Activated CD4-positive, alpha-beta T cell treated with anti-CD3 and anti-CD28 coated beads, Interleukin-2, amount 10 ng/mL, durations not matched to agents 24 days and 14 days (primary cell): ENCODE results near the gene LRRC43. TPM values are rescaled to one million over a fixed set of nuclear protein-coding genes. Genes with fewer than 3 reads are reported as not detected.
"Not testable (repeated sequence)": the region's sequence is repeated elsewhere in the genome, so short reads cannot be mapped to it uniquely, and the experiment has no call there.

ENCODE experiments used
- DNase-seq: peaks from one replicate; pipeline ENCODE4 v3.0.0; 2022
- H3K27ac Mint-ChIP-seq: one replicate; pipeline ENCODE4 v1.8.0; 2022; ENCODE audit warnings: mild to moderate bottlenecking, mixed read lengths
- H3K27me3 Mint-ChIP-seq: one replicate; pipeline ENCODE4 v1.8.0; 2022; ENCODE audit warnings: mixed read lengths
- H3K36me3 Mint-ChIP-seq: one replicate; pipeline ENCODE4 v1.8.0; 2022; ENCODE audit warnings: low read depth, mild to moderate bottlenecking, mixed read lengths
- H3K4me1 Mint-ChIP-seq: one replicate; pipeline ENCODE4 v1.8.0; 2021; ENCODE audit warnings: mixed read lengths
- H3K4me3 Mint-ChIP-seq: one replicate; pipeline ENCODE4 v1.8.0; 2022; ENCODE audit warnings: mild to moderate bottlenecking, moderate library complexity, mixed read lengths
- H3K9me3 Mint-ChIP-seq: one replicate; pipeline ENCODE4 v1.8.0; 2021; ENCODE audit warnings: mixed read lengths
- intact Hi-C: fragments of 100-400 bp; cut with micrococcal nuclease; formaldehyde crosslinking; loops from one replicate; pipeline ENCODE4 v1.15.1; 2023
- total RNA-seq: library from RNA; stranded (reverse); gene quantifications from 2 replicates; pipeline ENCODE4 v1.2.3, GENCODE V29; 2022

The LRRC43 gene
- total RNA-seq, 1 donor from 2014 or later: 0.33 TPM

DNA sequence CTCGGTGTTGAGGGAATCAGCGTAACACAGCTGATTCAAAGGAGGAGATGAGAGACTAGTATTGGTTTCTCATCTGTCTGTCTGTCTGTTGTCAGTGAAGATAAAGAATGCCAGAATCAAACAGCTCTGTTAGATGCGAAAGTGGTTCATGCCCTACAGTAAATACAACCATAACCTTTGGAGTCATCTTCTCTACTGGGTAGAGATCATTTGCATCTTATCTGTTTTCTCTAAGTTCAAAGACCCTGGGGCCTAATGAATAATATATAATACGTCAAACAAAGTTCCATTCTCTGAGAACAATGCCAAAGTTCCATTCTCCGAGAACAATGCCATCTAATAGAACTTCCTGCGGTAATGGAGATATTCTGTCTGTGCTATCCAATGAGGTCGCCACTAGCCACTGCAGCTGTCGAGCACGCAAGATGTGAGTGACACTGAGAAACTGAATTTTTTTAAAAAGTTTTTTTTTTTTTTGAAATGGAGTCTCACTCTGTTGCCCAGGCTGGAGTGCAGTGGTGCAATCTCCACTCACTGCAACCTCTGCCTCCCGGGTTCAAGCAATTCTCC is 15.5 kb upstream of the LRRC43 start:
- H3K4me1 Mint-ChIP-seq: peaks cover 11% of the 10 kb centered on the region
- no peaks in the 10 kb centered on the region for H3K9me3 Mint-ChIP-seq
- H3K27ac Mint-ChIP-seq: peak overlapping the region; percentile 34
- peaks cover 7% of the 10 kb centered on the region for H3K27me3 Mint-ChIP-seq
- intact Hi-C loops: loop anchor here (2.0 kb wide), 1 partner anchor 15 kb away; the partner anchor contains the start of gene LRRC43
- H3K36me3 Mint-ChIP-seq: no peaks in the 10 kb centered on the region
- H3K4me3 Mint-ChIP-seq: no peak overlapping the region
- no peak for DNase-seq

DNA sequence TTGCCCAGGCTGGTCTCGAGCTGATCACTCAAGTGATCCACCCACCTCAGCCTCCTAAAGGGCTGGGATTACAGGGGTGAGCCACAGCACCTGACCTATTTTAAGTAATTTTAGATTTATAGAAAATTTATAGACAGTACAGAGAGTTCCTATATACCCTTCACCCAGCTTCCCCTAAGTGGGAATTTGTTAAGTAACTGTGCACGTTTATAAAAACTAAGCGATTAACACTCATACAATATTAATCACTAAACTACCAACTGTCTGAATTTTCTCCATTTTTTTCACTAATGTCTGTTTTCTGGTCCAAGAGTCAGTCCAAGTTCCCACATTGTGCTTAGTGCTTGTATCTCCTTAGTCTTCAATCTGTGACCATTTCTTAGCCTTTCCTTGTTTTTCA is 14.4 kb upstream of the LRRC43 start:
- Mint-ChIP-seq H3K27ac (no peak overlapping the region), H3K9me3 (no peaks in the 10 kb centered on the region), H3K4me1 (peaks cover 9% of the 10 kb centered on the region), H3K4me3 (no peak overlapping the region), H3K27me3 (peaks cover 7% of the 10 kb centered on the region), H3K36me3 (no peaks in the 10 kb centered on the region)
- no peak for DNase-seq
- intact Hi-C loops: no loop called here

DNA sequence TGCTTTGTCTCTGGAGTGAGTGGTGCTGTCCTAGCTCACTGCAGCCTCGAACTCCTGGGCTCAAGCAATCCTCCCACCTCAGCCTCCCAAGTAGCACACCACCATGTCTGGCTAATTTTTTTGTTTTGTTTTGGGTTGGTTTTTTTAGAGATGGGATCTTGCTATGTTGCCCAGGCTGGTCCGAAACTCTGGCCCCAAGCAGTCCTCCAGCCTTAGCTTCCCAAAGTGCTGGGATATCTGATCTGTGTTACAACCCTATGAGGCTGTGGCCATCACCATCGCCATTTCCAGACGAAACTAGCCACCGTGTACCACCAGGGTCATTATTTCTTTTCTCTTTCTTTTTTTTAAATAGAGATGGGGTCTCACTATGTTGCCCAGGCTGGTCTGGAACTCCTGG is 11.5 kb upstream of the LRRC43 start:
- DNase-seq: no peak
- Mint-ChIP-seq H3K36me3 (no peaks in the 10 kb centered on the region), H3K27ac (no peak overlapping the region)

DNA sequence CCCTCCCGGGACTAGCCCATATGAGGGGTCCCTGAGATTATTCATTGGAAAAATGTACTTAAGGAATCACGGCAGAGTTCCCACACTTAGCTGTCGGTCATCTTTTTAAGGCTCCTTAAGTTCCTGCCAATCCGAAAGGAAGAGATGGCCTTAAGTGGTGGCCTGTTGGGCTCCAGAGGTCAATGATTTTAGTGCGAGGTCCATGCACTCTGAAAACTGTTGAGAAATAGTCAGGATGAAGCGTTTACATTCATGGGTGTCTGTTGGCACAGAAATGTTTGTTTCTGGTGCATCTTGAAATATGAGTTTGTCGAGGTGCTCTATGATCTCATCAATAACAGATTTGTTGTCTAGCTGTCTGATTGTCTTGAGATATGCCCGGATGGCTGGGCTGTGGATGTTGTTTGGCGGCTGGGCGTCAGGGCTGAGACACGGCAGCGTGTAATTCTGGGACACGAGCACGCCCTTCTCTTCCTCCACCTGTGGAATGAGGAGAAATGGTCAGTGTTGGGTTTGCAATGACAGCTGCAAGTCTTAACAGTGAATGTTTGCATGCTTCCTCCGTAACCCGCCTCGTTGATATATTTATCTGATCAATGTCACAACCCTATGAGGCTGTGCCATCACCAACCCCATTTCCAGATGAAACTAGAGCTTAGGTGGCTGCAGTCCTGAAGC is 10.5 kb upstream of the LRRC43 start:
- DNase-seq: no peak
- no peak overlapping the region for H3K27ac Mint-ChIP-seq

More for the DNA sequence above, 11.5 kb upstream of the LRRC43 start:
- intact Hi-C loops: no loop called here
- Mint-ChIP-seq H3K4me1 (peaks cover 9% of the 10 kb centered on the region), H3K4me3 (no peak overlapping the region), H3K9me3 (no peaks in the 10 kb centered on the region), H3K27me3 (peaks cover 7% of the 10 kb centered on the region)

DNA sequence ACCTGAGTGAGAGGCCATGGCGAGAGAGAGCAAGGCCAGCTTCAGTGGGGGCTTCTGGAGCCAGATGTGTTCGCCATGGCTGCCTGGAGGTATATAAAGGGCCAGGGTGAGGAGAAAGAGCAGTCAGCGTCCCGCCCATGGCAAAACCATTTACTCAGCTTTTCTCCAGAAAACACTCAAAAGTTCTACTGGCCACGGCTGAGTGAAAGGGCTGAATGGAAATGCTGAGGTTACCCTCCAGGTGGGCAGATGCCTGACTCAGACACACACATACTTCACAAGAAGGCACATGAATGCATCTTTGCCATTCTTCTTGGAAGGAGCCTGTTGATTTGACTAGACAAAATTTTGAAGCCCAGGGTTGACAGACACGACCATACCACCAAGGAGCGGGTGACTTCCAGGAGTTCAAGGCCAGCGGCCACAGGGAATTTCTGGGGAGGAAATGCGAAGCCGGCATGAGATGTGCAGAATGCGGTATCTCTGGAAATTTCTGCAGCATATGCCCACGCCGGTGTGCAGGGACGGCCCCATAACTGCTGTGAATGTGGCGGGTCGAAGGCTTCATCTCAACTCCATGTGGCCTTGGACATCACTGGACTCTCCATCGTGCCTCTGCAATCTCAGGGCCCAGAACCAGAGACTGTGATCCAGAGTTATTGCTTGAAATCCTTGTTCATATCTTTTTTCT is 8.6 kb upstream of the LRRC43 start, which contains the start of gene IL31:
Gene IL31 (minus strand): TSS at position 67 of the 691 bp plus-strand sequence. CDS start 49 bp downstream, at position 18.
- Mint-ChIP-seq H3K9me3 (no peaks in the 10 kb centered on the region), H3K4me1 (no peaks in the 10 kb centered on the region)

More for the DNA sequence above, 10.5 kb upstream of the LRRC43 start:
- Mint-ChIP-seq H3K4me3 (no peak overlapping the region), H3K9me3 (no peaks in the 10 kb centered on the region), H3K36me3 (no peaks in the 10 kb centered on the region), H3K4me1 (peaks cover under 1% of the 10 kb centered on the region), H3K27me3 (peaks cover 5% of the 10 kb centered on the region)
- intact Hi-C loops: no loop called here

DNA sequence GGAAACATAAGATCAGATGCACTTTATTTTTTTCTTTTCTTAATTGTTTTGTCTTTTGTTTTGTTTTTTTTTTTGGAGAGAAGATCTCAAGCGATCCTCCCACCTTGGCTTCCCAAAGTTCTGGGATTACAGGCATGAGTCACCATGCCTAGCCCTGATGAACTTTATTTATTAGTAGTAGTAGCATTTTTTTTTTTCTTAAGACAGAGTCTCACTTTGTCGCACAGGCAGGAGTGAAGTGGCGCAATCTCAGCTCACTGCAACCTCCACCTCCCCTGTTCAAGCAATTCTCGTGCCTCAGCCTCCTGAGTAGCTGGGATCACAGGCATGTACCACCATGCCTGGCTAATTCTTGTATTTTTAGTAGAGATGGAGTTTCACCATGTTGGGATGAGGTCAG is 6.5 kb upstream of the LRRC43 start:
- H3K9me3 Mint-ChIP-seq, DNase-seq, H3K27ac Mint-ChIP-seq, H3K27me3 Mint-ChIP-seq, intact Hi-C loops, H3K36me3 Mint-ChIP-seq, H3K4me3 Mint-ChIP-seq, H3K4me1 Mint-ChIP-seq: not testable (repeated sequence)

More for the DNA sequence above, 8.6 kb upstream of the LRRC43 start, which contains the start of gene IL31:
- Mint-ChIP-seq H3K4me3 (no peak within 1 kb of the TSS), H3K36me3 (no peaks in the 10 kb centered on the region), H3K27me3 (peaks cover 6% of the 10 kb centered on the region), H3K27ac (no peak within 1 kb of the TSS)
- intact Hi-C loops: no loop called here
- DNase-seq: no peak

DNA sequence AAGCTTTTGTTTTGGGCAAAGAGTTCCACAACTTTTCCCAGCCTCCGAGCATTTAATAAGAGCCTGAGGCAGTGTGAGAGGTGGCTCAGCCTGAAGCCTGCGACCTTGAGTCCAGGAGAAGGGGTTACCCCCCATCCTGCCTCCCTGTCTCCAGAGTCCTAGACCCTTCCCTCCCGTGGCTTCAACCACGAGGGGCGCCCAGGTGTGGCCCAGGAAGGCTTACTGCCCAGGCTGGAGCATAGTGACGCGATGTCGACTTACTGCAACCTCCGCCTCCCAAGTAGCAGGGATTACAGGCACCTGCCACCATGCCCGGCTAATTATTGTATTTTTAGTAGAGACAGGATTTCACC is 641 bp downstream of the LRRC43 start:
- intact Hi-C loops: loop anchor here (2.0 kb wide), 1 partner anchor 17 kb away; no protein-coding TSS in a partner anchor
- H3K4me3 Mint-ChIP-seq: peak overlapping the region; percentile 51
- peaks cover 25% of the 10 kb centered on the region for H3K27me3 Mint-ChIP-seq
- no peak for DNase-seq
- no peaks in the 10 kb centered on the region for H3K9me3 Mint-ChIP-seq
- H3K4me1 Mint-ChIP-seq: peaks cover 10% of the 10 kb centered on the region
- H3K36me3 Mint-ChIP-seq: no peaks in the 10 kb centered on the region
- H3K27ac Mint-ChIP-seq: no peak overlapping the region

DNA sequence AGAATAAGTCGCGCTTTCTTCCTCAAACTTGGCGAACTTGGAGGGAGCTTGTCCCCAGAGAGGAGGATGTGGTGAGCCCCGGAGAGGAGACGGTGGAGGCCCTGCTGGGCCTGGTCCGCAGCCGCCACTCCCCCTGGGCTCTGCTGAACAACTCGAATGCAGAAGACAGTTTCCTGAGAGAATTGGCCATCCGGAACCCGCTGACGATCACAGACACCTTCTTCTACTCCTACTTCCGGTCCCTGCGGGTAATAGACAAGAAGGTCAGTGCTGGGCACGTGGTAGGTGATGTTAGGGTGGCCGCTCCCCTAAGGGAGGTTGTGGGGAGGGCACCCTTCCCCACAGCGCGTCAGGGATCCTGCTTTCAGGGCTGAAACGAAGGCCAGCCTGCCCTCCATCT is 1.6 kb downstream of the LRRC43 start:
- no peaks in the 10 kb centered on the region for H3K36me3 Mint-ChIP-seq
- H3K4me3 Mint-ChIP-seq: peak overlapping the region; percentile 48
- peaks cover 10% of the 10 kb centered on the region for H3K4me1 Mint-ChIP-seq
- no peaks in the 10 kb centered on the region for H3K9me3 Mint-ChIP-seq
- intact Hi-C loops: no loop called here
- DNase-seq: no peak
- no peak overlapping the region for H3K27ac Mint-ChIP-seq
- peaks cover 22% of the 10 kb centered on the region for H3K27me3 Mint-ChIP-seq

DNA sequence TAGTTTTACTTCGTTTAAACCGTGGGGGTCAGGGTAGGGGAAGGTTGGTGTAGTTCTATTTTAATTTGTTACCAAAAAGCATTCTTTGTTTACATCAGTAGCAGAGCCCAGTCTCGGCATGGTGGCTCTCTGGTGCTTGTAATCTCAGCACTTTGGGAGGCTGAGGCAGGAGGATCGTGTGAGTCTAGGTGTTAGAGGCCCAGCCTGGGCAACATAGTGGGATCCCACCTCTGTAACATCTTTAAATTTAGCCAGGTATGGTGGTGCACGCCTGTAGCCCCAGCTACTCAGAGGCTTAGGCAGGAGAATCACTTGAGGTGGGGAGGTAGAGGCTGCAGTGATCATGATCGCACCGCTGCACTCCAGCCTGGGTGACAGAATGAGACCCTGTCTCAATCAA is 2.2 kb downstream of the LRRC43 start:
- no peaks in the 10 kb centered on the region for H3K36me3 Mint-ChIP-seq
- H3K27me3 Mint-ChIP-seq: peaks cover 20% of the 10 kb centered on the region
- H3K9me3 Mint-ChIP-seq: no peaks in the 10 kb centered on the region
- no peak overlapping the region for H3K27ac Mint-ChIP-seq
- intact Hi-C loops: no loop called here
- peak overlapping the region; percentile 28 for H3K4me3 Mint-ChIP-seq
- no peak for DNase-seq
- peaks cover 8% of the 10 kb centered on the region for H3K4me1 Mint-ChIP-seq

DNA sequence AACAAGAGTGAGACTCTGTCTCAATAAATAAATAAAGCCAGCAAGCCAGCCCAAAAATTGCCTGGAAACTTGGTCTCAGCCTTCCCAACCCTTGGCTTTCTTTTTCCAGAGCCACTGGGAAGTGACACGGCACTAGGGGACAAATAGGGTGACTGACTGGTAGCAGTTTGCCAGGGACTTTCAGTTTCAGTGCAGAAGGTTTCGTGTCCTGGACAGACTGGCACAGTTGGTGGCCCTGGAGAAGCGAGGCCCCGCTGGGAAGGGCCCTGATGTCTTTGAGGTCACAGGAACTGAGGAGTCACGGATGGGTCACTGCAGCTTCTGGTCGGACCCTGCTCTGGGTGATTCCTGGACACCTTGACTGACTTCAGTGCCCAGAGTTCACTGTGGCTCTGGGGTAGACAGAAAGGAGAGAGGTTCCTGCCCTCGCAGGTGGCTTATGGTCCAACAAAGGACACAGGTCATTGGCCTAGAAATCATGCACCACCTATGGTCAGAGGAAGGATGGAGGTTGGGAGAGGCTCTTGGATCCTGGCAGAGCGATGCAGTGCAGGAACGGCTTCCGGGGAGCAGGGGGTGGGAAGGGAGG is 2.7 kb downstream of the LRRC43 start:
- Mint-ChIP-seq H3K27ac (no peak overlapping the region), H3K4me3 (no peak overlapping the region), H3K27me3 (peaks cover 20% of the 10 kb centered on the region), H3K9me3 (no peaks in the 10 kb centered on the region), H3K36me3 (no peaks in the 10 kb centered on the region), H3K4me1 (peaks cover 6% of the 10 kb centered on the region)
- DNase-seq: no peak
- intact Hi-C loops: no loop called here

DNA sequence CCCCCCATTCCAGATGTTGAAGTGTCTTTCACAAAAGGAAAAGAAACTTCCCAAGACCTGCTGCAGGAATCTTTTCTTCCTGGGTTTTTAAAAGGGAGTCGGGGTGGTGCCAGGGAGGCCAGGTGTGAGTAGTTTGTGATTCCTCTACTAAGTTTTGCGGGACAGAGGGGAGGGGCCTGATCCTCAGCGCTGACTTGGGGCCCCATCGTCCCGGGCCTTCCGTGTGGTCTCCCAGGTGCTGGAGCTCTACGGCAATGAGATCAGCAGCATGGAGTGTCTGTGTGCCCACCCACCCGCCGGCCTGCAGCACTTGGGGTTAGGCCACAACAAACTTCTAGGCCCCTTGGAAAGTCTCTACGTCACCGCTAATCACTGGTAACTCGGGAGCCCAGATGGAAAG is 4.5 kb downstream of the LRRC43 start:
- peaks cover 5% of the 10 kb centered on the region for H3K4me1 Mint-ChIP-seq
- no peaks in the 10 kb centered on the region for H3K9me3 Mint-ChIP-seq
- no peak for DNase-seq
- intact Hi-C loops: no loop called here
- no peak overlapping the region for H3K4me3 Mint-ChIP-seq
- no peak overlapping the region for H3K27ac Mint-ChIP-seq
- H3K36me3 Mint-ChIP-seq: no peaks in the 10 kb centered on the region
- H3K27me3 Mint-ChIP-seq: peaks cover 17% of the 10 kb centered on the region

GRCh38 chr12:122189626-122190475 is 6.9 kb downstream of the LRRC43 start:
- H3K4me1 Mint-ChIP-seq: no peaks in the 10 kb centered on the region
- no peak for DNase-seq
- no peak overlapping the region for H3K4me3 Mint-ChIP-seq
- intact Hi-C loops: loop anchor here (2.0 kb wide), 1 partner anchor 67 kb away; no protein-coding TSS in a partner anchor
- H3K36me3 Mint-ChIP-seq: no peaks in the 10 kb centered on the region
- no peaks in the 10 kb centered on the region for H3K9me3 Mint-ChIP-seq
- H3K27ac Mint-ChIP-seq: no peak overlapping the region
- H3K27me3 Mint-ChIP-seq: peaks cover 11% of the 10 kb centered on the region
